Neural cell (in vitro differentiated cells): ENCODE results near the gene TEX2. TPM values are rescaled to one million over a fixed set of nuclear protein-coding genes. Genes with fewer than 3 reads are reported as not detected.
A peak's percentile ranks its signal among the peaks of the same experiment; 100 is the strongest.

ENCODE experiments used
- H2AFZ ChIP-seq: fragments of 200-600, 300-800 bp; sonication (generic), shearing (Covaris generic); 2 replicates; pipeline ENCODE4 v1.6.0; 2014; ENCODE audit warnings: low read depth, mild to moderate bottlenecking, antibody characterized with exemption, low read length, moderate library complexity
- H3F3A ChIP-seq: fragments of 200-600 bp; shearing (Covaris generic); 2 replicates; pipeline ENCODE4 v1.6.1; 2016; ENCODE audit warnings: mild to moderate bottlenecking, moderate library complexity, mixed read lengths, antibody characterized with exemption, low read length; ENCODE audit not compliant: insufficient read depth, poor library complexity, severe bottlenecking
- H3K27ac ChIP-seq: fragments of 200-600, 300-800 bp; sonication (generic), shearing (Covaris generic); 2 replicates; pipeline ENCODE4 v1.5.1; 2014; ENCODE audit warnings: mild to moderate bottlenecking, low read length, moderate library complexity
- H3K27me3 ChIP-seq: fragments of 300-800, 200-600 bp; sonication (generic), shearing (Covaris generic); 2 replicates; pipeline ENCODE4 v1.6.0; 2014; ENCODE audit warnings: mild to moderate bottlenecking, low read depth, low read length, moderate library complexity; ENCODE audit not compliant: insufficient read depth
- H3K36me3 ChIP-seq: fragments of 300-800, 200-600 bp; sonication (generic), shearing (Covaris generic); 2 replicates; pipeline ENCODE4 v1.5.1; 2014; ENCODE audit warnings: mild to moderate bottlenecking, antibody characterized with exemption, low read length, moderate library complexity; ENCODE audit not compliant: insufficient read depth
- H3K4me2 ChIP-seq: fragments of 300-800, 200-600 bp; sonication (generic), shearing (Covaris generic); 2 replicates; pipeline ENCODE4 v1.6.0; 2014; ENCODE audit warnings: mild to moderate bottlenecking, low read length
- H3K4me3 ChIP-seq: fragments of 300-800, 200-600 bp; sonication (generic), shearing (Covaris generic); 2 replicates; pipeline ENCODE4 v1.5.1; 2014; ENCODE audit warnings: mild to moderate bottlenecking, low read length, moderate library complexity
- H3K79me2 ChIP-seq: fragments of 200-600 bp; shearing (Covaris generic); replicated peaks from 2 replicates; pipeline ENCODE4 v1.6.0; 2014; ENCODE audit warnings: mild to moderate bottlenecking, low read length, moderate library complexity; ENCODE audit not compliant: insufficient read depth
- H3K9ac ChIP-seq: fragments of 300-800, 200-600 bp; sonication (generic), shearing (Covaris generic); 2 replicates; pipeline ENCODE4 v1.6.1; 2016; ENCODE audit warnings: mild to moderate bottlenecking, low read length, mixed read lengths
- H3K9me2 ChIP-seq: fragments of 200-600 bp; shearing (Covaris generic); 2 replicates; pipeline ENCODE4 v1.6.1; 2016; ENCODE audit warnings: mild to moderate bottlenecking, low read length, mixed read lengths; ENCODE audit not compliant: insufficient read depth
- H3K9me3 ChIP-seq: fragments of 200-600, 300-800 bp; sonication (generic), shearing (Covaris generic); 2 replicates; pipeline ENCODE4 v1.6.1; 2016; ENCODE audit warnings: mild to moderate bottlenecking, mixed run types, low read length, moderate library complexity, mixed read lengths
- H4K20me1 ChIP-seq: fragments of 200-600 bp; shearing (Covaris generic); 2 replicates; pipeline ENCODE4 v1.6.1; 2016; ENCODE audit warnings: mild to moderate bottlenecking, mixed run types; ENCODE audit not compliant: insufficient read depth
- CTCF ChIP-seq: fragments of 450-650 bp; IDR thresholded peaks from 2 replicates; pipeline ENCODE4 v1.5.1; 2014; ENCODE audit warnings: antibody characterized with exemption, mild to moderate bottlenecking, moderate library complexity; ENCODE audit not compliant: poor library complexity, severe bottlenecking
- EZH2 ChIP-seq: fragments of 200-600, 300-800 bp; shearing (Covaris generic), sonication (generic); IDR thresholded peaks from 2 replicates; pipeline ENCODE4 v1.6.1; 2014; ENCODE audit warnings: antibody characterized with exemption, low read length, borderline replicate concordance, mild to moderate bottlenecking; ENCODE audit not compliant: insufficient read depth, poor library complexity, severe bottlenecking
- MXI1 ChIP-seq: fragments of 450-650 bp; conservative IDR thresholded peaks from 2 replicates; pipeline ENCODE4 v1.6.1; 2014; ENCODE audit warnings: antibody characterized with exemption, mild to moderate bottlenecking; ENCODE audit not compliant: poor library complexity, severe bottlenecking
- POLR2AphosphoS5 ChIP-seq: IDR thresholded peaks from 2 replicates; pipeline ENCODE4 v1.6.1; 2012
- RAD21 ChIP-seq: fragments of 450-650 bp; conservative IDR thresholded peaks from 2 replicates; pipeline ENCODE4 v1.6.1; 2014; ENCODE audit warnings: antibody characterized with exemption, mild to moderate bottlenecking, moderate library complexity
- REST ChIP-seq: IDR thresholded peaks from 2 replicates; pipeline ENCODE4 v1.6.1; 2012; ENCODE audit warnings: borderline replicate concordance
- SMC3 ChIP-seq: fragments of 450-650 bp; conservative IDR thresholded peaks from 2 replicates; pipeline ENCODE4 v1.6.1; 2014; ENCODE audit warnings: antibody characterized with exemption, mild to moderate bottlenecking, moderate library complexity; ENCODE audit not compliant: poor library complexity
- polyA plus RNA-seq: library from polyadenylated mRNA; depleted of rRNA; stranded (reverse); fragments of >200 nt; gene quantifications from 2 replicates; pipeline ENCODE4 v1.2.3, GENCODE V29; 2014

The TEX2 gene
- polyA plus RNA-seq, 1 donor from 2014 or later, result 19.7 TPM

GRCh38 chr17:64131606-64132270 lies 131.3 kb downstream of the TEX2 start:
- no peak overlapping the region for H3K4me3 ChIP-seq
- H3K9ac ChIP-seq, result no peak overlapping the region
- no peaks in the 10 kb centered on the region for H3K9me3 ChIP-seq
- no peaks in the 10 kb centered on the region for H3K9me2 ChIP-seq
- no peaks in the 10 kb centered on the region for H3F3A ChIP-seq
- TF ChIP-seq CTCF (no peak), EZH2 (no peak), REST (no peak), POLR2AphosphoS5 (no peak), MXI1 (no peak), RAD21 (no peak), SMC3 (no peak)
- no peak overlapping the region for H2AFZ ChIP-seq
- no peak overlapping the region for H3K27ac ChIP-seq
- no peaks in the 10 kb centered on the region for H3K27me3 ChIP-seq
- H3K36me3 ChIP-seq, result no peaks in the 10 kb centered on the region
- no peaks in the 10 kb centered on the region for H3K79me2 ChIP-seq
- H3K4me2 ChIP-seq, result no peak overlapping the region
- no peaks in the 10 kb centered on the region for H4K20me1 ChIP-seq

GRCh38 chr17:64130559-64131001 lies 132.5 kb downstream of the TEX2 start:
- no peaks in the 10 kb centered on the region for H3K9me3 ChIP-seq
- no peak overlapping the region for H3K27ac ChIP-seq
- no peaks in the 10 kb centered on the region for H3K79me2 ChIP-seq
- no peak for TF ChIP-seq RAD21
- TF ChIP-seq SMC3, result peak; percentile 5
- H3K9ac ChIP-seq, result peak overlapping the region; percentile 53
- H3F3A ChIP-seq, result no peaks in the 10 kb centered on the region
- H3K4me3 ChIP-seq, result peak overlapping the region; percentile 70
- no peaks in the 10 kb centered on the region for H3K36me3 ChIP-seq
- no peaks in the 10 kb centered on the region for H3K27me3 ChIP-seq
- peak overlapping the region; percentile 42 for H2AFZ ChIP-seq
- H4K20me1 ChIP-seq, result no peaks in the 10 kb centered on the region
- H3K9me2 ChIP-seq, result no peaks in the 10 kb centered on the region
- no peak overlapping the region for H3K4me2 ChIP-seq
